Measurements from ENCODE around the gene ZNF608.

Gene ZNF608

GRCh38 chr5:124771761-124772160 is 25.3 kb upstream of the ZNF608 start:
- no peak overlapping the region for H3K9ac ChIP-seq (ENCODE audit: low read length)
- no peaks in the 10 kb centered on the region for H3F3A ChIP-seq (ENCODE audit: insufficient read depth)
- H3K4me3 ChIP-seq (ENCODE audit: insufficient read depth, low read length, poor library complexity, severe bottlenecking), result no peak overlapping the region
- no peaks in the 10 kb centered on the region for H3K9me3 ChIP-seq (ENCODE audit: insufficient read depth, low read length)
- no peaks in the 10 kb centered on the region for H3K36me3 ChIP-seq (ENCODE audit: low read length)
- no peaks in the 10 kb centered on the region for H3K9me2 ChIP-seq (replicated peaks; ENCODE audit: insufficient read depth, low read length)
- no peaks in the 10 kb centered on the region for H3K79me2 ChIP-seq (ENCODE audit: insufficient read depth, low read length)
- no peak overlapping the region for H3K27ac ChIP-seq (ENCODE audit: low read depth, low read length)
- no peak overlapping the region for H2AFZ ChIP-seq (ENCODE audit: low read depth, low read length, severe bottlenecking)
- no peak for TF ChIP-seq EZH2phosphoT487 (conservative IDR thresholded peaks at IDR 0.05; ENCODE audit: low read length)
- no peak for TF ChIP-seq CTCF (IDR thresholded peaks at IDR 0.05; ENCODE audit: insufficient read depth, low read length, poor library complexity, severe bottlenecking)
- no peak overlapping the region for H3K4me2 ChIP-seq (ENCODE audit: low read depth, low read length, poor library complexity, severe bottlenecking)
- no peaks in the 10 kb centered on the region for H3K27me3 ChIP-seq (ENCODE audit: low read length)
- no peaks in the 10 kb centered on the region for H4K20me1 ChIP-seq (ENCODE audit: low read depth, low read length)

- no peak for TF ChIP-seq EZH2phosphoT487 (conservative IDR thresholded peaks at IDR 0.05; ENCODE audit: low read length)
- no peak for TF ChIP-seq CTCF (IDR thresholded peaks at IDR 0.05; ENCODE audit: insufficient read depth, low read length, poor library complexity, severe bottlenecking)
- no peak overlapping the region for H3K4me2 ChIP-seq (ENCODE audit: low read depth, low read length, poor library complexity, severe bottlenecking)
- H3K79me2 ChIP-seq (ENCODE audit: insufficient read depth, low read length), result no peaks in the 10 kb centered on the region
- no peak overlapping the region for H3K9ac ChIP-seq (ENCODE audit: low read length)
- no peaks in the 10 kb centered on the region for H3K9me3 ChIP-seq (ENCODE audit: insufficient read depth, low read length)
- no peaks in the 10 kb centered on the region for H4K20me1 ChIP-seq (ENCODE audit: low read depth, low read length)
- no peaks in the 10 kb centered on the region for H3K27me3 ChIP-seq (ENCODE audit: low read length)
- H3K36me3 ChIP-seq (ENCODE audit: low read length), result no peaks in the 10 kb centered on the region
- H2AFZ ChIP-seq (ENCODE audit: low read depth, low read length, severe bottlenecking), result no peak overlapping the region
- H3F3A ChIP-seq (ENCODE audit: insufficient read depth), result no peaks in the 10 kb centered on the region
- no peaks in the 10 kb centered on the region for H3K9me2 ChIP-seq (replicated peaks; ENCODE audit: insufficient read depth, low read length)
- no peak overlapping the region for H3K4me3 ChIP-seq (ENCODE audit: insufficient read depth, low read length, poor library complexity, severe bottlenecking)
- H3K27ac ChIP-seq (ENCODE audit: low read depth, low read length), result no peak overlapping the region
Observed at GRCh38 chr5:124764992-124765611, 18.7 kb upstream of the ZNF608 start.

- Histone ChIP-seq H4K20me1 (ENCODE audit: low read depth, low read length) (no peaks in the 10 kb centered on the region), H3K9me3 (ENCODE audit: insufficient read depth, low read length) (no peaks in the 10 kb centered on the region), H3K27me3 (ENCODE audit: low read length) (no peaks in the 10 kb centered on the region), H2AFZ (ENCODE audit: low read depth, low read length, severe bottlenecking) (no peak overlapping the region), H3F3A (ENCODE audit: insufficient read depth) (no peaks in the 10 kb centered on the region), H3K36me3 (ENCODE audit: low read length) (no peaks in the 10 kb centered on the region), H3K27ac (ENCODE audit: low read depth, low read length) (no peak overlapping the region), H3K79me2 (ENCODE audit: insufficient read depth, low read length) (no peaks in the 10 kb centered on the region), H3K9me2 (replicated peaks; ENCODE audit: insufficient read depth, low read length) (no peaks in the 10 kb centered on the region), H3K4me3 (ENCODE audit: insufficient read depth, low read length, poor library complexity, severe bottlenecking) (no peak overlapping the region), H3K4me2 (ENCODE audit: low read depth, low read length, poor library complexity, severe bottlenecking) (no peak overlapping the region), H3K9ac (ENCODE audit: low read length) (no peak overlapping the region)
- no peak for TF ChIP-seq CTCF (IDR thresholded peaks at IDR 0.05; ENCODE audit: insufficient read depth, low read length, poor library complexity, severe bottlenecking)
- TF ChIP-seq EZH2phosphoT487 (conservative IDR thresholded peaks at IDR 0.05; ENCODE audit: low read length), result no peak
Observed at GRCh38 chr5:124764585-124764984, 18.1 kb upstream of the ZNF608 start.

All from SU-DHL-6 (cell line).